HG03103 (cell line): ENCODE data around the gene MECP2.

Experiments
- ATAC-seq: cut with Tn5 transposase; IDR thresholded peaks from one replicate; pipeline ENCODE4 v1.9.1; 2021; ENCODE audit warnings: low read depth; ENCODE audit not compliant: unreplicated experiment

Gene MECP2

GRCh38 chrX:154039577-154039976, 57.9 kb downstream of the MECP2 start:
- no peak for ATAC-seq

GRCh38 chrX:154038656-154039055, 58.9 kb downstream of the MECP2 start:
- no peak for ATAC-seq

DNA sequence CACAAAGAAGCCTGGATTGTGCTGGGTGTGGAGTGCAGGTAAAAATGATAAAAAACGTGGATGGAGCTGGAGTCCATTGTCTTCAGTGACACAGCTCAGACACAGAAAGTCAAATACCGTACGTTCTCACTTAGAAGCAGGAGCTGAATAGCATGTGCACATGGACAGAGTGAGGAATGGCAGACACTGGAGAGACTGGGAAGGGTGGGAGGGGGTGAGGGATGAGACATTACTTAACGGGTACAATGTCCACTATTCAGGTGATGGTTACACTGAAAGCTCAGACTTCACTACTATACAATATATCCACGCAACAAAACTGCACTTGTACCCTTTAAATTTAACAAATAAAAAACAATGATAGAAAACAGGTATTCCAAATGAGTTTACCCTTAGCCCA, 59.8 kb downstream of the MECP2 start:
- ATAC-seq = no peak

- ATAC-seq = no peak
Observed at GRCh38 chrX:154036513-154036912, 61.0 kb downstream of the MECP2 start.

DNA sequence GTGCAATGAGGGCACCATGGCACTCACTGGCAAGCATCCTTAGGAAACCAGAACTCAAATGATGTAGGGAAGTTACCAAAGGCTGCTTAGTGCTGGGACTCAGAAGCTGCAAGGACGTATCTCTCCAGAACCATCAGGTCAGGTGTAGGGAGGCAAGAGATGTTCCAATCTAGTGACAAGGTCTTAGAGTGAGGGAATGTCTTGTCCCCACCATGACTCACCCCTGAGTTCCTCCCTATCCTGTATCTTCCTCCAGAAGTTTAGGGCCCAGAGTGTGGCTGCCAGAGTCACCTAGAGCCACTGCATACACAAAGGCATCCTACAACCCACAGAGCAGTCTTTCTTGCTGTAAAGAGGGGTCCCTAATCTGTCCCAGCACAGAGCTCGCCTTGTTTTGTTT, 63.7 kb downstream of the MECP2 start:
- no peak for ATAC-seq

GRCh38 chrX:154032653-154033052, 64.9 kb downstream of the MECP2 start:
- no peak for ATAC-seq

DNA sequence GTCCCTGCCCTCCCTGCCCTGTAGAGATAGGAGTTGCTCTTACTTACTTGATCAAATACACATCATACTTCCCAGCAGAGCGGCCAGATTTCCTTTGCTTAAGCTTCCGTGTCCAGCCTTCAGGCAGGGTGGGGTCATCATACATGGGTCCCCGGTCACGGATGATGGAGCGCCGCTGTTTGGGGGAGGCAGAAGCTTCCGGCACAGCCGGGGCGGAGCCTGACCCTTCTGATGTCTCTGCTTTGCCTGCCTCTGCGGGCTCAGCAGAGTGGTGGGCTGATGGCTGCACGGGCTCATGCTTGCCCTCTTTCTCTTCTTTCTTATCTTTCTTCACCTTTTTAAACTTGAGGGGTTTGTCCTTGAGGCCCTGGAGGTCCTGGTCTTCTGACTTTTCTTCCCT, 65.4 kb downstream of the MECP2 start:
- ATAC-seq = no peak

GRCh38 chrX:154030715-154031305, 66.7 kb downstream of the MECP2 start:
- ATAC-seq = no peak

DNA sequence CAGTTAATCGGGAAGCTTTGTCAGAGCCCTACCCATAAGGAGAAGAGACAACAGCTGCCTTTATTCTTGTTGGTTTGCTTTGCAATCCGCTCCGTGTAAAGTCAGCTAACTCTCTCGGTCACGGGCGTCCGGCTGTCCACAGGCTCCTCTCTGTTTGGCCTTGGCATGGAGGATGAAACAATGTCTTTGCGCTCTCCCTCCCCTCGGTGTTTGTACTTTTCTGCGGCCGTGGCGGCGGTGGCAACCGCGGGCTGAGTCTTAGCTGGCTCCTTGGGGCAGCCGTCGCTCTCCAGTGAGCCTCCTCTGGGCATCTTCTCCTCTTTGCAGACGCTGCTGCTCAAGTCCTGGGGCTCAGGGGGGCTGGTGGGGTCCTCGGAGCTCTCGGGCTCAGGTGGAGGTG, 67.3 kb downstream of the MECP2 start:
- ATAC-seq = no peak

- ATAC-seq = no peak
Observed at GRCh38 chrX:154029439-154029838, 68.1 kb downstream of the MECP2 start.

DNA sequence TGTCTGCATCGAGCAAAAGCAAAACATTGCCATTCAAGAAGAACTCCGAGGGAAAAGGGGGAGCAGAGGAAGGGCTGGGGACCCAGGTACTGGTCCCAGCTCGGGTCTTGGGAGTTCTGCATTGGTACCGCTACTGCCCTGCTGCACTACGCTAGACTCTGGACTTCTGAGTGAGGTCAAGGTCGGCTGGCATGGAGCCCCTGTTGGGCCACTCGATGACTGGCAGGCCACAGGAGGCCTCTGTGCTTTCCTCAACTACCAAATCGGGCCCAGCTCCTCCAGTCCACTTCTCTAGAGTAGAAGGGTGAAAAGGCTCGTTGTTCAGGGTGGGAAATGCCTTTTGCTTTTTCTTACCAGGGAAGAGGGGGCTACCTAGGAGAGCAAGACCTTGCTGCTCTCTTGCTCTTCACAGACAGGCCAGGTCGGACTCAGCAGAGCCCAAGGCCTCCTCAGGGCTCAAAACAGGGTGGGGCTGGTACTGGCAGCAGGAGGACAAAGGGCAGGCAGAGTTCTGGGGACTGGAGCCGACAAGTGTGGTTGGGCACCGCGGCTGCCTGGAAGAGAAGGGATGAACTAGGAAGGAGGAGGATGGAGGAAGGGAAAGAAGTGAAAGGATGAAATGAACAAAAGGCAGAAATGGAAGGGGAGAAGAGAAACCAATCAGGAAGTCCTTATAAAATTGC, 68.9 kb downstream of the MECP2 start:
- ATAC-seq = no peak

DNA sequence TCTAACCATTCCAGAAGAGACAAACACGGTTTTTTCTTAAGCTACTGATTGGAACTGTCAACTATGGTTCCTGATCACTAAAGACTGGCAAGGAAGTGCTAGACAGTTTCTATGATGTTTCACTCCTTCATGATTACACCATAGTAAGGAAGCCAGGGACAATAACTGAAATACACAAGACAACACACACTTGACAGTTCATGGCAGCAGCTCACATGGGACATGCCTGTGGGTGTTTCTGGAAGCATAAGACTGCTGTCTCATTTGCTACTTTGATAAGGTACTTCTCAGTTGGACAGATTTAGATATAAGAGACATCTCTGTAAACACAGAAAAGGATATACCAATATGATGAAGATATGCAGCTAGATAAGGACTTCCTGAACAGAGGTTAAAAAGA, 69.5 kb downstream of the MECP2 start:
- no peak for ATAC-seq

DNA sequence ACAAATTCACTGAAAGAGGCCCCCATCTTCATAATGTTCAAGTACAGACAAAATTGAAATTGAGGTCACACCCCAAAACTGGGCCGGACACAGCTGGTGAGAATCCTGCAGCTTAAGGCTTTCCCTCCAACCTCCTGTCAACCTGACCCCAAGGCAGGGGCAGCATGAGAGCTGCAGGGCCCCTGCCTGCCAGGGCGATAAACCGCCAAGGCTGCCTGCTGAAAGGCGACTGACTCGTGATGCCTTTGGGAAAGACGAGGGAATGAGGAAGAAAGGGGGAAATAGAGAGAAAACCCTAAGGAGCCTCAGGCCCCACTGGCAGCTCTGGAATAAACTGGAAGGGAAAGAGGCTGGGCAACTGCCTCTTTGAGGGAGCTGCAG, 70.5 kb downstream of the MECP2 start:
- no peak for ATAC-seq

- ATAC-seq = no peak
Observed at GRCh38 chrX:154026136-154027021, 71.1 kb downstream of the MECP2 start.

DNA sequence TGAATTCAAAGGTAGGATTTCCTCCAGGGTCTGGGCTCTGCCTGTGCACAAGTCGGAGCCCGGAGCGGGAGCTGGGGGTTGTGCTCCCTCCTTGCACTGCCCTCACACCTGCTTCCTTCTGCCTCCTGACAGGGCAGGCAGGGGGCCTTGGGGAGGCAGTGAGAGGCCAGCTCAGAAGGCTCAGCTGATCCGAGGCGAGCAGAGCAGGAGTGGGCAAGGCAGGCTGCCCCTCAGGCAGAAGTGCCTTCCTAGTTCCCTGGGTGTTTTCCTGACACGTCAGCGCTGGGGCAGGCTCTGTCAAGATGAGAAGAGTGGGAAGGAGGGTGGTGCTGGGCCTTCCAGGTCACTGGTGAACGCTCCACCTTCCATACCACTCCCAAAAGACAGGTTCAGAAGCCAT, 72.3 kb downstream of the MECP2 start:
- ATAC-seq = no peak

DNA sequence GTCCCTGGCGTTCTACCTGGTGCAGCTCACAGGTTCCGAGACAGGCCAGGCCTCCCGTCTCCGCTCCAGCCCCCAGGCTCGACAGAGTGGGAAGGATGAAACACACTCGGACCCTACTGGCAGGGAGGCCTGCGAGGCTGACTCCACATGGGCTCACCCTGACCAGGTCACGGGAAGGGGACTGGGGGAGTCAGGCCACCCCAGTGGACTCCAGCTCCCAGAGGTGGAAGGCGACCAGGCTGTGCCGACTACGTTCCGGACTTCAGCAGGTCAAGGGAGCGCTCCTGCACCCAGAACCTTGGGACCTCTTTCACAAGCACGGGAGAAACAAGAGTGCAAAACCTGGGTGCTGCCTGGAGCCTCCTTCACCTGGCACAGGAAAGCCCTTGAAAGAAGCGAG, 73.2 kb downstream of the MECP2 start:
- ATAC-seq = no peak

DNA sequence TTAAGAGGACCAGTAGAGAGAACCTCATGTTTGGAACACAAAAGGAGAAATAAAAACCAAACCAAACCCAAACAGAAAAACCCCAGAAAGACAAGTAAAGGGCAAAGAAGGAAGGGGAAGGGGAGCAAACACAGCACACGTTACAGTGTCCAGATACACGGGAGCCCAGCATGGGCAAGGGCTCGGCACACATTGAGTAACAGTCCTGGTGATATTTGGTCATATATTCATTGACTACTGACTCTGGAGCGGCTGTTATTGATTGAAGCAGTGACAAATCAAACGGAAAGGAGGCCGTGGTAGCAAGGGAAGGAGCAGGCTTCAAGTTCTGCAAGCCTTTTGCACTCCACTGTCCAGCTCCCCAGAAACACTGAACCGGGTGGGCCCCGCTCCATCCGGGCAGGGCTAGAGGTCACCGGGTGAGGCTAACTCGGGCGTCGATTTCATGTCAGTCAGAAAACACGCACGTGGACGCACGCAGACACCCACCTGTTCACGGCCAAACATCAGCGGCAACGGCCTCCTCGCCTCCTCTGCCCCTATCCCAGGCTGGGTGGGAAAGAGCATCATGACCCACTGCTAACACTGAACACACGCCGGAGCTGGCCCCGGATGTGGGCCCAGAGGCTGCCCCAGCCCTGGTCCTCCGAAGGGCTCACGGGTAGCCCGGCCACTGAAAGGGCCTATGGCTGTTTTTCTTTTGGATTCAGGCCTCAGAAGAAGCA, 74.1 kb downstream of the MECP2 start:
- no peak for ATAC-seq

DNA sequence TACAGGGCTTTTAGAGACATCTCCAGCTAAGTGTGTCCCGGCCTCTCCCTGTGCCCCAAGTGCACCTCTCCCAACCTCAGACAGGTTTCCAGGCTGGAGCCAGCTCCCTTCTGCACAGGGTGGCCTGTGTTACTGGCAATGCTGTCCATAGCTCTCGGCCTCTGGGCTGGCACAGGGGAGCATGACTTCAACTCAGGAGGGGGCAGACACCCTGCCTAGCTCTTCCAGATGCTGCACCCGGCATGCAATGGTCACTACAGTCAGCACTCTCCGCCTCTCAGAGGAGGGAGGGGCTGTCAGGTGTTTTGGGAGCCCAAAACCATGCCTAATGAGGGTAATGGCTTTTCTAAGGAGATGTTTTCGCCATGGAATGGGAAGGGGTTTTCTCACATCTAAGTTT, 75.4 kb downstream of the MECP2 start:
- no peak for ATAC-seq

GRCh38 chrX:154021131-154021611, 76.3 kb downstream of the MECP2 start:
- no peak for ATAC-seq

- ATAC-seq = no peak
Observed at GRCh38 chrX:154020536-154021115, 76.9 kb downstream of the MECP2 start.
